ENCODE measurements around the gene MACROD1.

MACROD1 gene

DNA sequence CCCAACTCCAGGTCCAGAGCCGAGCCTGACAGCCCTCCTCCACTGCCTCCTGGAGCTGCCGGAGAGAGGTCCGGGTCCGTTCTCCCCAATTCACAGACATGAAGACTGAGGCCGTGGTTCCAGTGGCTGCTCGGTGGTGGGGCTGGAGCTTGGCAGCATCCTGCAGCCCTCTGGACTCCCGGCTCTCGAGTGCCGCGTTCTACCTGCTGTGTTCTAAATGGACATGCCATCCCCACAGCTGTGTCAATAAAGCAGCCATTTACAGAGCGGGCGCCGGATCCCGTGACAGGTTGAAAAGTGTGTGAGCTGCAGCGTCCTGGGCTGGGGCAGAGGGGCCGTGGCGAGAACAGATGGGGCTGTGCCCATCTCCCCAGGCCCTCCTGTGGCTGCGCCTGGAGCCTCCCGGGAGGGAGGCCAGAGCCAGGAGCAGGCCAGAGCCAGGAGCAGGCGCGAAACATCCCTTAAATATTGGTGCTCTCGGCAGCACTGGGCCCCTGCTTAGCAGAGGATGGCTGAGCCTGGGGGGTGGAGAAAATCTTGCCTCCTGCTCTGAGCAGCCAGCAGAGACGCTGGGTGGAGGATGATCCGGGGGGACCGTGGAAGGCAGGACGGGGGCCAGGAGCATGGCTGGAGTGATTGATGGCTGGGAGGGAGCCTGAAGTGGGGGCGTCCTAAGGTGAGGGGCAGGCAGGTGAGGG is 84.0 kb downstream of the MACROD1 start:
- DNase-seq = no peak

DNA sequence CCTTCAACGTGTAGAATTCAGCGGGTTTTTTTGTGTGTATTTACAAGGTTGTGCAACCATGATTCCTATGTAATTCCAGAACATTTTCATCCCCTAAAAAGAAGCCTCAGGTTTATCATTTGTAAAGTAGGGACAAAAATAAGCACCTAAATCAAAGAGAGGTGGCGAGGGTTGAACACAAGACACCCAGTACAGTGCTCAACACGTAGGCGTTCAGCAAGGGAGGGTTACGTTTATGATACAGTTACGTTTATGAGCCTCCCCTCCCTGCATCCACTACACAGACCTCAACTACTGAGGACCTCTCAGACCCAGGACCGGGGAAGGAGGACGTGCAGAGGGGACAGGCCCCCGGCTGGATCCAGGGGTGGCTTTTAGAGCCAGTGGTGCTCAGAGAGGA is 85.5 kb downstream of the MACROD1 start:
- no peak for DNase-seq

DNA sequence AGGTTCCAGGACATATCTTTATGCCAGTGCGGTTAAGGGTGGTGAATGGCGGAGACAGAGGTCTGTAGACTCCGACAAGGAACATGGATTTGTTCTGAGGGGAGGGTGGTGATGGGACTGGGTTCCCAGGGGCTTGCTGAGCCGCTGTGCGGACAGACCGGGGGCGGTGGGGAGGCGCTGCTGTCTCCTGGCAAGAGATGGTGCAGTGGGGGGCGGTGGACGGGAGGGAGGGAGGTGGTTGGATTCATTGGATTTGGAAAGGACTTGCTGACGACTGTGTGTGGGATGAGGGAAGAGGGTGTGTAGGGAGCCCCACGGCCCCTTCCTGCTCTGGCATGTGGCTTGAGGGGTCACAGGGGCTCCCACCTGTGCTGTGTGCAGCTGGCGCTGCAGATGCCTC is 87.0 kb downstream of the MACROD1 start:
- no peak for DNase-seq

DNA sequence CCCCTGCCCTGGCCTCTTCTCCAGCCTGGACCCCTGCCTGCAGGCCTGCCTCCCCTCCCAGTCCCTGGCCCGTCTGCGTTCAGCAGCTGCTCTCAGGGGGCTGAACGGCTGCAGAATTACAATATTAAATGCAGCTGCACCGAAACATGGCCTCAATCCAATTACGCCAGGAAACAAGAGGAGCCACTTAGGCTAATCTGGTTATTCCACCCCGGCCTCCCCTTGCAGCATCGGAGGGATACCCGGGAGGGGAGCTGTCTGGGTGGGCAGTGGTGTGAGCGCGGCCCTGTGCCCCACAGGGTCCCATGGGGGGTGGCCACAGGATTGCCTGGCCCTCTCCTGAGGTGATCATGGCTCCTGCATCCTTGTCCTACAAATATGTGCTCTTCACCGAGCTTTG is 87.6 kb downstream of the MACROD1 start:
- DNase-seq = no peak

DNA sequence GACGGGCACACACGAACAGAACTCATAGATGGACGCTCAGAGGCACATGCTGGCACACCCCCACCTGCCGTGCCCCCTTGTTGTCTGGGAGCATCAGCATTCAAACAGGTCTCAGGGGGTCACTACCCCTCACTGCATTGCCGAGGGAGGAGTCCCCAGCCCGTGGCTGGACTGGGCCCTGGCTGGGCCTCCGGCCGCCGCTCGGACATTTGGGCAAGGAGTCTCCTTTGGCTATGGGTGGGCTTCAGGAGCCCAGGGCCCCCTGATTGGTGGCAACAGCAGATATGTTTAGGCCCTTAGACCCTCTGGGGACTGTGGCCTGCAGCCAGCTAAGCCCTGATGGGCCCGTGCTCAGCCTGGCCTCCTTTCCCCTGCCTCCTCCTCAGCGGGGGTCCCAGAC is 88.3 kb downstream of the MACROD1 start:
- DNase-seq = no peak

DNA sequence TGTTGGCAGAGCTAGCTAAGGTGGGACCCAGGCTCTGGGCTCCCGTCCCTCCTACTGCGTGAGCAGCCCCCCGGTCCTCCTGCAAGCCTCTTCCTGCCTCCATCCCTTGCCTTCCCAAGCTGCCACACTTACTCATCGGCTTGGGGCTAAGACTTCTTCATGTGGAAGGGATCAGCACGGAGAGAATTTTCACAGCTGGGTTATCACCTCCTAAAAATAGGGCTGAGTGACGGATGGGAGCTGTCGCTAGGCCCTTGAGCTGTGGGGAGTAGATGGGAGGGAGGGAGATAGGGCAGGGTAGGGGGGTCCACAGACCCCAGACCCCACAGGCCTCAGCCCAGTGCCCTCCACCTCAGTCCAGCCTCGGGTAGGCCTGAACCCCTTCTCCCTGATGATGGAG is 89.2 kb downstream of the MACROD1 start:
- no peak for DNase-seq

DNA sequence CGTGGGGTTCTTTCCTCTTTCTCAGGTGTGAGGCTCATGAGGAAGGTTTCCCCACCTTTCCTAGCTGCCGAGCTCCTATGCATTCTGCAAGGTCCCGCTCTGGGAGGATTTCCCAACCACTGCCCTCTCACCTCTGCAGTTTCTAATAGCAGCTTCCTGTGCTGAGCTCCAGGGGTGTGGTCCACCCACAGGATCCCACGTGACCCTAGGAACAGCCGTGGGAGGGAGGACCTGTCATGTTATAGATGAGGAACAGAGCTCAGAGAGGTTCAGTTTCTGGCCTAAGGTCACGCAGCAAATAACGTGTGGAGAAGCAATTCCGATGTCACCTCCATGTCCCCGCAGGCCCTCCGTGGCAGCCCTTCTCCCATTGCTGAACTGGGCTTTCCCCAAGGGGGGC is 91.7 kb downstream of the MACROD1 start:
- peak in 28 of 56 donors; percentile 21 to 83 (median 51) for DNase-seq

DNA sequence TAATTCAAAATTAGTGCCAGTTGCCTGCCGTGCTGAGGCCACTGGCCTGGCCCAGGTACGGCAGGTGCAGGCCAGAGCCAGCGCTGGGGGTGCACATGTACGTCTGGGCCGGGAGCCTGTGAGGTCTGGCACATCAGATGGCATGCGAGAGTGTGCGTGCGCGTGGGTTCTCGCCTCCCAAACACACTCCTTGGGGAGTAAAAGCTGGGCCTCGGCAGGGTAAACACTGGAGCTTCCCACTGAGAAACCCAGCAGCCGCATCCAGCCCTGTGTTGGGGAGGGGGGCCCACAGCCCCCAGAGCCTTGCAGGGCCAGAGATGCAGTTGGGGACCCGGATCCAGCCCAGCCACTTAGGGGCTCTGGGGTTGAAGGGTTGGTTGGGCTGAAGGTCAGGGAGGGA is 92.4 kb downstream of the MACROD1 start:
- DNase-seq = no peak

DNA sequence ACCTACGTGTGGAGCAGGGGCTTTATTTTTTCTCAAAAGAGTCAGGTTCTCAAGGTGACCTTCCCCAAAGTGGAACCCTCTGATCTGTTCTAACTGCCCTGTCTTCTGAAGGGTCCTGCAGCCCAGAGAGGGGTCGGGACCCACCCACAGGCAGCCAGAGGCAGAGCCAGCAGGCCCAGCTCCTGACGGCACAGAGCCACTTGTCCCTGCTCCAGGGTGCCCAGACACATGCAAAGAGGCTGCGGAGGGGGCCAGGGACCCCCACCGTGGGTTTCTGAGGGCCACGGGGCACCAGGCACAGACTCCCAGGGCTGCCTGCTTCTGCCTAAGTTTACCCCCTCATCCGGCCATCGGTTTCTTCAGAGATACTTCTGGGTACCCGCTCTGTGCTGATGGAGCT is 93.0 kb downstream of the MACROD1 start:
- no peak for DNase-seq

DNA sequence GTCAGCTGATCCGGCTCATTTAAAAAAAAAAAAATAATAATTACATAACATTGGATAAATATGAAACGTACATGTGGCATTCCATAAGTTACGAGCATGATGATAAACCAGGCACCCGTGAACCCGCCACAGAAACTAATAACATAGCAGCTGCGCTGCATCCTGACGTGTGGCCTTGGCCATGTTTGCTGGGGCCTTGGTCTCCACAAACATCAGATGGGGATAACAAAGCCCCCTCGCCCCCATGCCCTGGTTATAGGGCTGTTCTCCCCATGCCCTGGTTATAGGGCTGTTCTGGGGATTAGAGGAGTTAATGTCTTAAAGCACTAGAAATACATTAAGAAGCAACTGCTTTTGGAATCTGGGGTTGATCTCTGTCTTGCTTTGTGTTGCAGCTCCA is 93.5 kb downstream of the MACROD1 start:
- no peak for DNase-seq

DNA sequence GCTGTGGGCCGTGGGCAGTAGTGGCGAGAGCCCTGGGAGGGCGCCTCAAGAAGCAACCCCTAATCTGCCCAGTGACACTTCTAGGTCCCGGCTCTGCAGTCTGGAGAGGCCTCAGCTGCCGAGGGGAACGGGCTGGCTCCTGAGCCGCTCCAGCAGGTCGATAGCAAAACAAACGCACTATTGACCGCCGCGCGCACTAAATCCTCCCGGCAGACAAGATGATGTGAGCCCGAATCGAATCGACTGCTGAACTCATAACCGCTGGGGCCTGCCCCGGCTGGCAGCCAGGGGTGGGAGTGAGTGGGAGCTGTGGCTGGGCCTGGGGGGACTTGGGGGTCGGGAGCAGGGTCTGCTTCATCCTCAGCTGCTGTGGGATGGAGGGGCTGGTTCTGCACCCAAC is 94.1 kb downstream of the MACROD1 start:
- DNase-seq = peak in 16 of 56 donors; percentile 17 to 54 (median 34)

DNA sequence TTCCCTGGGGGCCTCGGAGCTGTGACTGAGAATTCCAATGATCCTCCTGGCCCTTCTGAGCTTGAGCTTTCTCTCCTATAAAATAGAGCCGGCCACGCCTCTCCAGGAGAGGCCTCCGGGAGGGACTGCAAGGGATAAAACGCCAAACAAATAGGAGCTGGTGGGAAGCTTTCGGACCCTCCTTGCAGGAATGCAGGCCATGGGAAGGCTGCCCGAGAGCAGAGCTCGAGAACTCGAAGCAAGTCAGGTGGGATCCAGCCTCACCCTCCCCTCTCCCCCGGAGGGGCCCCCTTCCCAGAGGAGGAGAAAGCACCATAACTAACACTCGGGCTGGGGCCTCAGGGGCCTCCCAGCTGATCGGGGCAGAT is 95.6 kb downstream of the MACROD1 start:
- DNase-seq = no peak

DNA sequence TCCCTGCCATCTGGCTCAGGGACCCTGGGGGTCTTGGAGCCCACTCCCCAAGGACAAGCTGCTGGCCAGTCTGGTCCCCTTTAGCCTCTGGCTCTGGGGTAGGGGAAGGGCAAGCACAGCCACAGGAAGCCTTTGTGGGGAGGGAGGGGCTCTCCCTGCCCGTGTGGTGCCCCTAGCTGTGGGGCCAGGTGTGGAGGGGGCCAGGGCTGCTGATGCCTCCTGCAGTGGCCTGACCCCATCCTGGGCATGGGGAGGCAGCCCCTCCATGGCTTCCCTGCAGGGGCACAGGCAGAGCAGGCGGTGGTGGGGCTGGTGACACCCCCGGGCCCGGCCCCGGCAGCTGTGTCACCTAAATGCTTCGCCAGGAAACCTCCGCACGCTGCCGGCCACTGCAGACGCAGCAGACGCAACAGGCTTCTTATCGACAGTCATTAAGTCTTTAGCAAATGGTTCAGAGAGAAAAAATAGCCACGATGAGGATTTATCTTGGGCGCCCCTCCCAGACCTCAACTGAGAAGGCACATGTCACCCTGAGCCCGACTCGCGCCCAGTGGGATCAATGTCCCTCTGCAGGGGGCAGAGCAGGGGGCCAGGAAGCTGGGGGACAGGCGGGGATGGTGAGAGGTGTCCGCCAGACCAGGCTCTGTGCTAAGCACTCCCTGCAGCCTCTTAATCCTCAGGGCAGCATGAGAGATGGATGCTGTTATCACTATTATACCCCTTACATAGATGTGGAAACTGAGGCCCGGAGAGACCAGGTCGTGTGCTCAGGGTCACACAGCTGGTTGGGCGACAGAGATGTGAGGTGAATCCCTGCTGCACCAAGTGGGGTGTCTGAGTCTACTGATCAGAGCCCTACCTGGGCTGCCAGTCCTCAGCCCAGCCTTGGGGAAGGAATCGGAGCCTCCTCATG is 96.3 kb downstream of the MACROD1 start:
- no peak for DNase-seq

DNA sequence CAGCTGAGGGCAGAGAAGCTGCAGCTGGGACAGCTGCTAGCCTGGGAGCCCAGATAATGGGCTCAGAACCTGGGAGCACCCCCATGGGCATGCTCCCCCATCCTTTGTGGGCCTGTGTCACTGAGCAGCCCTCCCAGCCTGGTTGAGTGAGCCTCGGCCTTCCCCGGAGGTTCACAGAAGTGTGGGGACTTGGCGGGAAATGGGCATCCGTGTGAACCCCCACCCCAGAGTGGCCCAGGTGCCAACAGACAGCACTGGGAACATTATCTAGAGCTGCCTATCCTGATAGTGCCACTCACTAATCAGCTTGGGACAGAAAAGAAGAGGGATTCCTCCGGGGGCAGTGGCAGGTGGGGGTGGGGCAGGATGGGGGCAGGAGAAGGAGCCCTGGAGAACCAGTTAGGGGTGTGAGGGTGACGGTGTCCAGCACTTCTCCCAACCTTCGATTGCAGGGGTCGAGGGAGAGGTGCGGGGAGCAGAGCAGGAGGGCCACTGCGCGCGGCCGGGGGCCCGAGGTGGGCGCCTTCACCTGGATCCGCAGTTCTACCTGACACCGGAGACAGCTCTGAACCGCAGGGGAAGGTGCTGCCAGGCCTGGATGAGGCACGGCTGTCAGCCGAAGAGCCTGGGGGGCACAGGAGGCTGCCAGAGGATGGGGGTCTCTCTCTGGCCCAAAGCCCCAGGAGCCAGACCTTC is 97.1 kb downstream of the MACROD1 start:
- no peak for DNase-seq

DNA sequence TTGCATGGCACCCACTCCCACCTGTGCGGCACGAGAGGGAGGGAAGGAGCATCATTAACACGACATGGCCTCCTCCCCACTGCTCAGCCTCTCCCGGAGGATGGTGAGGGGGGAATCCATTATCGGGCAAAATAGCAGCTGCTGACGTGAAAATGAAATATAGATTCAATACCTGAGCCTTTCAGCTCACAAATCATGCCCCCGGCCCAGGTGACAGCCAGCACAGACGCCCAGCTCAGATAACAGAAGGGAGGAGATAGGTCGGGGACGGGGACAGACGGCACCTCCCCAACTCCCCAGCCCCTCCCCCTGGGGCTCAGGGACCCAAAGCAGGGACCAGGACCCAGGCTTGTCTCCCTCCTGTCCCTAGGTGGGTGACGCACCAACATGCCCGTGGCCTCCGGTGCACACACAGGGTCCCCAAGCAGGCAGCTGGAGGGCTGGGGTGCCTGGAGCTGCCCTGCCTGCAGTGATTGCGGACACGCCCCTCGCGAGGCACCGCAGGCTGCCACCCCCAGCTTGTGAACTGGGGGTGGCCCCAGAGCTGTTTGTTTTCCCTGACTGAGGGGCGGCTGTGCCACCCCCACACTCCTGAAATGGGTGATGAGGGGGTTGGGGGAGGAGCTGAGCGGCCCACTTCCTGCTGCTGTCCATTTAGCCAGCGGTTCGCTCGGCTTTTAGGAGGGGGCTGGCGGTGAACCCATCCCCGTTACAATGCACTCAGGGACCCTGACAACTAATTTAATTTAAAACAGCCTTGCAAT is 98.5 kb downstream of the MACROD1 start:
- DNase-seq = peak in 6 of 56 donors; percentile 17 to 52 (median 34)

DNA sequence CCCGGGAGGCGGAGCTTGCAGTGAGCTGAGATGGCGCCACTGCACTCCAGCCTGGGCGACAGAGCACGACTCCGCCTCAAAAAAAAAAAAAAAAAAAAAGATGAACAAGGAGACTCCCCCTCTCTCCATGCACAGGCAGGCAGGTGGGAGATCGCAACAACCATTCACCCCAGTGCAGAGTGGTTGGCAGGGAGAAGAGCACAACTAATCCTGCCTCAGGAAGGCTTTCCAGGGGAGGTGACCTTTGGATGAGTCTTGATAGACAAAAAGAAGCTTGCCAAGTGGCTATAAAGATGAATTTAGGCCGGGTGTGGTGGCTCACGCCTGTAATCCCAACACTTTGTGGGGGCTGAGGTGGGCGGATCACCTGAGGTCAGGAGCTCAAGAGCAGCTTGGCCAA is 100.2 kb downstream of the MACROD1 start:
- DNase-seq = no peak

DNA sequence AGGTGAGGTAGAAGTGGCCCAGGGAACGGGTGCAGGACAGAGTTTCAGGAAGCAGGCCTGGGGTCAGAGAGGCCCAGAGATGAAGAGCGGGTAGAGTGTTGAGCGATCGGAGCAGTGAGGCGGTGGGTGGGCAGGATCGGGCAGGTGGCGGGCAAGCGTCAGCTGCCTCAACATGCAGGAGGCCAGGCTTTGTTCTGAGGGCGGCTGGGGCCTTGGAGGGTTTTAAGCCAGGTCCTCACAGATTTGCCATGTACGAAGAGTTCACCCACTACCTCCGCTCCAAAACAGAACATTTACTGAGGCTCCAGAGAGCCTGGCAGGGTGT is 100.8 kb downstream of the MACROD1 start:
- no peak for DNase-seq

DNA sequence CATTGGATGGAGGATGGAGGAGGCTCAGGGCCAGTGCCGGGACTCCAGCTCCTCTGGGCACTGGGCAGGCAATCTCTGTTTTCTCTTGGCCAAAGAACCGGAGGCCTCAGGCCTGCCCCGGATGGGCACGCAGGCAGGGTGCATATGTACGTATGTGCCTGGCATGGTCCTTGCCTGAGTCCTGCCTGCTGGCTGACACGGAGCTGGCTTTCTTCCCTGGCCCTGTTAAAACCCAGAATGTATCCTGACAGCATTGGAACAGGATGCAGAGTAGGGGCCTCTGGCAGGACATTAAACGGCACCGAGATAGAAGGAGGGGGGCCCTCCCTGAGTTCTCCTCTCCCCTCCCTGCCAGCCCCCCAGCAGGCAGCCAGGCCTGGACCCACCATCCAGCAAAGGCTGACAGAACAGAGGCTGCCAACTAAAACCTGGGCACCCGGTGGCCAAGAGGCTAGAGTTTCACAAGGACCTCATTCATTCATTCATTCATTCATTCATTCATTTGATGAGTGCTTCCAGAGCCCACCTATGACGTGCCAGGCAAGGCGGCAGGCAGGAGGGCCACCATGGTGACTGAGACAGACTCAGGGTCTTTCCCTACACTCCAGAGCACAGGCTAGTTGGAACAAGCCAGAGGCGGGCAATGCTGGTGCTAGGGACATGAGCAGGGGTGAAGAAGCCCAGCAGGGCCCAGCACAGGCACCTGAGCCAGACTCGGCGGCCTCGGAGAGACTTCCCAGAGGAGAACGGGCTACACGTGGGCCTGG is 101.4 kb downstream of the MACROD1 start:
- no peak for DNase-seq

DNA sequence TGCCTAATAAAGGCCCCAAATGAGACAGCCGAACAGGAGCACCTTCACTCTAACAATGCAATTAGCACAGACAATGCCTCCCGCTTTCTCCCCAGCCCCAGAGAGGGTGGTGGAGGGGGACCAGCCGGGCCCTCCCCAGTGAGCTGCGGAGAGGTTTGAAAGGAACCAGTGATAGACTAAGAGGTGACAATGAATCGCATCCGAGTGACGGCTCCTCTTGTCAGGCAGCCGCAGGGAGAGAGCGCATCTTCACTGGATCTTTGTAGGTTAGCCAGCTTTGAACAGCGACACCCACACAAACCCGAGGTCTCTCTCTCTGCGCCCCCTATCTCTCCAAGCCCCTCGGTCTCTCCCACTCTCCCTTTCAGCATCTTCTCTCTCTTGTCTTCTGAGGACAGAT is 102.1 kb downstream of the MACROD1 start:
- peak in 17 of 56 donors; percentile 20 to 61 (median 38) for DNase-seq

DNA sequence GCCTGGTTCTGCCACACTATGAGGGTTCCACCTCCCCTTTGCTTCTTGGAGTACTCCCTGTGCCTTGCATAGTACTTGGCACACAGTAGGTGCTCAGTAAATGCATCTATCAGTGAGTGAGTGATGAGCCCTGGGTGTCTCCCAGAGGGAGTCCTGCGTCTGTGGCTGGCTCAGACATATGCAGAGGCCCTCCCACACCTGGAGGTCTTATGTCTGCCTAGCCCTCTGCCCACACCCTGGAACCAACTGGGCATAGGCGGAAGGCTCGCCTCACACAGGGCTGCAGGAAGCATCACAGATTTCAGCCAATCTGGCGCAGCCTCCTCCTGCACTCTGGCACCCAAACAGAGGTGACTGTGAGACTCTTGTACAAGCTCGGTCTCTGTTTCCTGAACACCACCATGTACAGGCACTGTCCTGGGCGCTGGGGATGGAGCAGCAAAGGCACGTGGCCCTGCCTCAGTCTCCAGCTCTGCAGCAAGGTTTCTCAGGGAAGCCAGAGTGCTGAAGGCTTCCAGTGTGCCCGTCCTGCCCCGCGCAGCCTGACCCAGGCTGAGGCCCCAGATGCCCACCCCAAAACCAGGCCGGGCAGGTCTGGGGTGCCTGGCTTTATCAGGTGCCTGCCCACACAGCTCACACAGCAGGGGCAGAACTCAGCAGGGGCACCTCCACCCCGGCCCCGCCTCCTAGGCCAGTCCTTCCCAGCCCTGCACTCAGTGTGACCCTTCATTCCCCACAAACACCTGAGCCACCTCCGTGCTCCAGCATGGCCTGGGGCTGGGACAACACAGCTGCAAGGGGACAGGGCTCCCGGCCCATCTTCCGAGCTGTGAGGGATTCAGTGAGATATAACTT is 103.5 kb downstream of the MACROD1 start:
- DNase-seq = no peak

Measured in nucleus accumbens (tissue), 56 donors.